Stimulated activated CD4-positive, alpha-beta T cell treated with anti-CD3 and anti-CD28 coated beads, Interleukin-15, amount 100 ng/mL, for 24 hours (primary cell): Measurements from ENCODE around the gene MECP2.

ENCODE experiments used
- DNase-seq: peaks from one replicate; pipeline ENCODE4 v3.0.0-alpha.2; 2020

Gene MECP2

DNA sequence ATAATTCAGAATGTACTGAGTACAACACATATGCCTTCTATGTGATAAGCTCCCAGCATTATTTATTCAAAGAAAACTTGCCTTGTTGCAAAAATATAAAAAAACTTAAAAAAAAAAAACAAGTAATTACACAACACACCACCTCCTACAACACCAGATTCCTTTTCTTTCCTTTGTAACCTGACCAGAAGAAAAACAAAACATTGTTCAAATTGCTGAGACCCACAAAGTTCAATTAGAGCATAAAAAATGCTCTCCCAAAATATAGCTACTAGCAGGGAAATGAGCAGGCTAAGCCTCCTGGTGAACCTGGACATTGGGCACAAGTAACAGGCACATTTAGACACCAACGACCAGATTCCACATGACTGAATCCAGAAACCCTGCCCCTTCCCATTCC lies 38.3 kb downstream of the MECP2 start:
- no peak for DNase-seq

DNA sequence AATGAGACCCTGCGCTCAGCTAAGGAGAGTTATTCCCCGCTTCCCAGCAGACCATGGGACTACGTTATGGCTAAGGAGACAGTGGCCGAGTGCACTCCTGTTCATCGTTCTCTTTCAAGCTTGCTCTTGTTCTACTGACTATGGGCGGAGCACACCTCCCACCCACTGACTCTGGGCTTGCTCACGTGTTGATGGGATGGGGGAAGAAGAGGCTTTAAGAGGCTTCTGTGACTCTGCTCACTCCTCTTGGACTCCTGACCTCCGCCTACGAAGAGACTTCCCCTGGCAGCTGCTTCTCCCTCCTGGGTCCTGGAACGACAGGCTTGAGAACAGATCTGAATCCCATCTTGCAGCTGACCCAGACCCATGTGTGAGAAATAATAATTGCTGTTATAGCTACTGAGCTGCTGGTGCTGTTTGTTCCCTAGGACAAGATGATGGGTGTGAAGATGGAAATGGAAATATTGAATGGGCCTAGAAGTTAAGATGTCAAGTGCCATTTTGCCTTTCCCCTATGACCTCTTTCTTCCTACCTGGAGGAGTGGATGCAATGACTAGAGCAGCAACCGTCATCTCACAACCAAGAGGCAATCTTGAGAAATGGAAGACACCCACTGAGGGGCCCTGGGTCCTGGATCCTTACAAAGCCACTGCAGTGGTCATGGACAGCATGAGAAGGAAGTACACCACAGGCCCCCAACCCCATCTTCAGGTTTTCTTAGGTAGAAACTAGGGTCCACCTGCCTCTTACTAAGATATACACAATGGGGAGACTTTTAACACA lies 39.1 kb downstream of the MECP2 start:
- peak; percentile 9 for DNase-seq

- no peak for DNase-seq
Measured at GRCh38 chrX:154057791-154058190, 39.7 kb downstream of the MECP2 start.

- no peak for DNase-seq
Measured at GRCh38 chrX:154056770-154057241, 40.7 kb downstream of the MECP2 start.

GRCh38 chrX:154051201-154051810 lies 46.2 kb downstream of the MECP2 start:
- DNase-seq: peak; percentile 79

GRCh38 chrX:154050113-154050495 lies 47.4 kb downstream of the MECP2 start:
- DNase-seq: no peak

GRCh38 chrX:154049209-154050112 lies 48.1 kb downstream of the MECP2 start:
- no peak for DNase-seq

- no peak for DNase-seq
Measured at GRCh38 chrX:154048398-154048797, 49.1 kb downstream of the MECP2 start.

DNA sequence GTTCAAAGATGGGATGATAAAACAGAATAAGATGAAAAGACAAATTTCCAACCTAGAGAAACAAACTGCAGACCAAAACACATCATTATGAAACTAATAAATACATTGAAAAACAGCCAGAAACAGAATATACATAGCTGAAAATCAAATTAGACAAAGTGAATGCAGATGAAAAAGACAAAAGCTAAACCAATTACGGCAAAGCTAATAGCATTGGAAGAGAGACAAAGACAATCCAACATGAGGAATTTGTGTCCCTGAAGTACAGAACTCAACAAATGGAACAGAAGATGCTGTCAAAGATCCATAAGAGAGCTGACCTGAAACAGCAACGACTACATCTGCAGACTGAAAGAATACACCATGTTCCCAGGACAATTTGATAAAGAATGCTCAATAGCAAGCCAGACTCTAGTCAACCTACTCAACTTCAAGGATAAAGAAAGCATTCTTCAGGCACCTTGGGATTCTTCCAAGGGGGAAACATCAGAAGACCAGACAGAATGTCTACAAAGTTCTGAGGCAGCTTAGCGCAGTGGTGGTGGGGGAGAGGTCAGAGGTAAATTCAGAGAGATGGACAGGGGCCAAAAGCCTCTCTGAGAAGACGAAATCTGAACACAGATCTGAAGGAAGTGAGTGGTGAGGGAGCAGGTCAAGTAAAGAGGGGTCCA lies 50.4 kb downstream of the MECP2 start:
- DNase-seq: no peak

- DNase-seq: no peak
Measured at GRCh38 chrX:154046031-154046781, 51.3 kb downstream of the MECP2 start.

DNA sequence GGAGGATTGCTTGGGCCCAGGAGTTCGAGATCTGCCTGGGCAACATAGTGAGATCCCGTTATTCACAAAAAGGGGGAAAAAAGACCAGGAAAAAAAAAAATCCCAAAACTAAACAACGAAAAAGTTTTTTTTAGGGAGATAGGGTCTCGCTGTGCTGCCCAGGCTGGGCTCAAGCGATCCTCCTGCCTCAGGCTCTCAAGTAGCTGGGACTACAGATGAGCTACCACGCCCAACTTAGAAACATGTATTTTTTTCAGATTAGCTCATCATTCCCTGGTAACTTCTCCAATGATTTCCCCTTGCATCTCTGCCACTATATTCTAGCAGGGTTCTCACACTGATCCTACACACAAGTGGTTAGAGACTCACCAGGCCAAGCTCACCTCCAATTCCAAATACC lies 53.4 kb downstream of the MECP2 start:
- no peak for DNase-seq

- no peak for DNase-seq
Measured at GRCh38 chrX:154043003-154043763, 54.3 kb downstream of the MECP2 start.

GRCh38 chrX:154040863-154041262 lies 56.7 kb downstream of the MECP2 start:
- no peak for DNase-seq

DNA sequence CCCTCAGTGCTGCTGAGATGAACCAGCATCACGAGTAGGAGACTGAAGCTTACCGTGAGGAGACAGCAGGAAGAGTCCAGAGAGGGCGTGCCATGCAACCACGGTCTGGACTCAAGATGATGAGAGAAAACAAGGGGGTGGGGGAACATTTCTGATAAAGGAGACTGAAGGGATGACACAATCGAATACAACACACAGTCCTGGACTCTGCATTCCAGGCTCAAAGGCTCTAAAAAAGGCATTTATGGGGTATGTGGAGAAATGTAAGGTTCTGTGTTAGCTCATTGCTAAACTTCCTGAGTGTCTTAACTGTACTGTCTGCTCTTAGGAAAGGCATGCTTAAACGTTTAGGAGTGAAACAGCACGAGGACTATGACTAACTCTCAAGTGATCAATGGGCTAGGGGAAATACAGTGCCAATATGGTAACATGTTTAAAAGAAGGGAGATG lies 57.2 kb downstream of the MECP2 start:
- no peak for DNase-seq

DNA sequence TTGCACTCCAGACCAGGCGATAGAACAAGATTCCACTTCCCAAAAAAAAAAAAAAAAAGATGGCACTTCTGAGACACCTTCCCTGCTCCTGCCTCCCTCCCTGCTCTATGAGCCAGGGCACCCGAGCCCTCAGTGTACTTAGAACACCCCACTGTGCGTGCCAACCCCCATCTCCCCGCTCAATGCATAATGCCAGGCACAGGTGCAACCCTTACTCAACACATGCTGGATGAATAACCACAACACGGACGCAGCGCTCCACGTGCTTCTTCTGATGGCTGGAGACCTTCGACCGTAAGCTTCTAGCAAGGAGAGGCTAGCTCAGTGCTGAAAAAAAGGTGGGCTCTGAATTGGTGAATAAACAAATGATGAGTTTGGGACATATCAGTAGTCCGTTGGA lies 57.9 kb downstream of the MECP2 start:
- DNase-seq: no peak

DNA sequence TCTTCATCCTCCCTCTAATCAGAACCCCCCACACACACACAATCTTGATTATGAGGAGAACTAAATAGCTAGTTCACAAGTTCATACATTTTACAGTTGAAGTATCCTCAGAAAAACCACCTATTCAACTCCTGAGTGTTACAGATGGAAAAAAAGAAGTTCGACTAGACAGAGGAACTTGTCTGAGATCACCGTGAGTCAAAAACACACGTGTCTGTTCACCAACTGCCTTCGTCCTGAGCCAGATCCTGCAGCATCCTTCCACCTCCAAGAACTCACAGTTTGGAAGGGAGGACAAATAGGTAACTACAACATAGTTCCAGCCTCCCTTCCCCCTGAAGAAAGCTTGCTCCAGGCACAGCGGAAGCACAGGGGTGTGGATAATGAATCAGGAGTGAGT lies 58.9 kb downstream of the MECP2 start:
- no peak for DNase-seq

- no peak for DNase-seq
Measured at GRCh38 chrX:154037754-154038153, 59.8 kb downstream of the MECP2 start.

DNA sequence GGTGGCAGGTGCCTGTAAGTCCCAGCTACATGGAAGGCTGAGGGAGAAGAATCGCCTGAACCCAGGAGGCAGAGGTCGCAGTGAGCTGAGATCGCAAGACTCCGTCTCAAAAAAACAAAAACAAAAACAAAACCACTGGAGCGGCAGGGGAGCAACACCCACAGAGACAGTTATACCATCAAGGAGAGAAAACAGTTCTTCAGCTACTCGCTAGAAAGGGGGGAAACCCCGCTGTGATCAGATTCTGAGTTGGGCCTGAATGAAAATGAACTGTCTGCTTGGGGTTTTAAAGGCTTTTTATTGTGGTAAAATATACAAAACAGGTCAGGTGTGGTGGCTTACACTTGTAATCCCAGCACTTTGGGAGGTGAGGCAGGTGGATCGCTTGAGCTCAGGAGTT lies 61.0 kb downstream of the MECP2 start:
- DNase-seq: no peak

GRCh38 chrX:154033848-154034247 lies 63.7 kb downstream of the MECP2 start:
- no peak for DNase-seq

DNA sequence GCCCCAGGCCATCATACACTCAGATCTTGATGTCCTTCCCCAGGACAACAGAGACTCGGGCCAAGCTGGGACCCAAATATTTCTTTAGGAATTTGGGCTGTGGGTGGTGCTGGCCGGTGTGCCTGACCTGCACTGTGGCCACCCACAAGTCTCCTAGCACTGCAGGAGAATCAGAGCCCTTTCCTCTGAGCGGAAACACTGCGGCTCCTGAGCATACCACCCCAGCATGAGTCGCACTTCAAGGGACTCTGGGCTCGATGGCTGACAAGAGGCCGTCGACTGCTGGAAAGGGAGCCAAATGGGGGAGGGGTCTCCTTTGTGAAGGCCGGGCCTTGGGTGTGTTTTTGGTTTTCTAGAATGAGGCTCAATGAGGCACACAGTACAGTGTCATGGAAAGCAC lies 64.9 kb downstream of the MECP2 start:
- no peak for DNase-seq

DNA sequence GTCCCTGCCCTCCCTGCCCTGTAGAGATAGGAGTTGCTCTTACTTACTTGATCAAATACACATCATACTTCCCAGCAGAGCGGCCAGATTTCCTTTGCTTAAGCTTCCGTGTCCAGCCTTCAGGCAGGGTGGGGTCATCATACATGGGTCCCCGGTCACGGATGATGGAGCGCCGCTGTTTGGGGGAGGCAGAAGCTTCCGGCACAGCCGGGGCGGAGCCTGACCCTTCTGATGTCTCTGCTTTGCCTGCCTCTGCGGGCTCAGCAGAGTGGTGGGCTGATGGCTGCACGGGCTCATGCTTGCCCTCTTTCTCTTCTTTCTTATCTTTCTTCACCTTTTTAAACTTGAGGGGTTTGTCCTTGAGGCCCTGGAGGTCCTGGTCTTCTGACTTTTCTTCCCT lies 65.4 kb downstream of the MECP2 start:
- DNase-seq: no peak
